HepG2 (cell line): ENCODE results near the gene POLG2. TPM values are rescaled to one million over a fixed set of nuclear protein-coding genes. Genes with fewer than 3 reads are reported as not detected.

Source experiments
- GATAD2A ChIP-seq: IDR thresholded peaks from 2 replicates; pipeline ENCODE4 v1.6.1; 2016
- KLF12 ChIP-seq: sonication (generic); formaldehyde crosslinking; IDR thresholded peaks from 2 replicates; pipeline ENCODE4 v1.4.0; 2020; ENCODE audit warnings: missing genetic modification reagents, borderline replicate concordance
- MIER3 ChIP-seq: IDR thresholded peaks from 2 replicates; pipeline ENCODE4 v1.6.1; 2016; ENCODE audit warnings: missing compliant biosample characterization, borderline replicate concordance
- NR2C2 ChIP-seq: sonication (generic); formaldehyde crosslinking; IDR thresholded peaks from 2 replicates; pipeline ENCODE4 v1.4.0; 2020; ENCODE audit warnings: missing genetic modification reagents, mild to moderate bottlenecking, moderate library complexity, borderline replicate concordance
- RXRA ChIP-seq: sonication (generic); formaldehyde crosslinking; IDR thresholded peaks from 2 replicates; pipeline ENCODE4 v1.5.1; 2020; ENCODE audit warnings: missing genetic modification reagents
- YEATS2 ChIP-seq: sonication (generic); formaldehyde crosslinking; IDR thresholded peaks from 2 replicates; pipeline ENCODE4 v1.4.0; 2020; ENCODE audit warnings: missing genetic modification reagents, borderline replicate concordance
- ZNF431 ChIP-seq: sonication (generic); formaldehyde crosslinking; IDR thresholded peaks from 2 replicates; pipeline ENCODE4 v1.9.0; 2022; ENCODE audit warnings: missing genetic modification reagents, low read depth, mild to moderate bottlenecking, borderline replicate concordance
- ZNF782 ChIP-seq: sonication (generic); formaldehyde crosslinking; IDR thresholded peaks from 2 replicates; pipeline ENCODE4 v1.4.0; 2020; ENCODE audit warnings: missing genetic modification reagents, mild to moderate bottlenecking, borderline replicate concordance
- ZNF83 ChIP-seq: sonication (generic); formaldehyde crosslinking; IDR thresholded peaks from 2 replicates; pipeline ENCODE4 v1.4.0; 2020; ENCODE audit warnings: missing genetic modification reagents, mild to moderate bottlenecking, borderline replicate concordance
- polyA plus RNA-seq, 8 experiments: library from polyadenylated mRNA; depleted of rRNA in 3 of 8; stranded (reverse) in 7 of 8; unstranded in 1 of 8; fragments of >200 nt; fragmentation: Illumina TruSeq in 4 of 8; extraction: Trizol in 4 of 8; gene quantifications; 2 replicates each; pipeline versions ENCODE4 v1.2.1 to v1.2.3, GENCODE V29; 2011 to 2016; ENCODE audit warnings: low read depth in 4 of 8, missing spikeins in 1 of 8, mixed read lengths in 1 of 8; ENCODE audit not compliant: insufficient read depth in 1 of 8
- total RNA-seq, 5 experiments: library from RNA; depleted of rRNA; stranded (reverse); fragments of >200 nt; fragmentation: Illumina TruSeq; extraction: Trizol; gene quantifications; 2 replicates each; pipeline ENCODE4 v1.2.3, GENCODE V29; 2016; ENCODE audit warnings: low read depth in 1 of 5
- TF ChIP-seq, protein P1 (sequence below): sonication (generic); formaldehyde crosslinking; IDR thresholded peaks from 2 replicates; pipeline ENCODE4 v1.5.0; 2020; ENCODE audit warnings: mild to moderate bottlenecking, missing genetic modification reagents
- TF ChIP-seq, protein P2 (sequence below): sonication (generic); formaldehyde crosslinking; IDR thresholded peaks from 2 replicates; pipeline ENCODE4 v1.4.0; 2020; ENCODE audit warnings: mild to moderate bottlenecking, missing genetic modification reagents
- TF ChIP-seq, protein P3 (sequence below): sonication (generic); formaldehyde crosslinking; IDR thresholded peaks from 2 replicates; pipeline ENCODE4 v1.8.1; 2022; ENCODE audit warnings: low read depth, mild to moderate bottlenecking, missing genetic modification reagents
- TF ChIP-seq, protein P4 (sequence below): sonication (generic); formaldehyde crosslinking; IDR thresholded peaks from 2 replicates; pipeline ENCODE4 v1.5.0; 2020; ENCODE audit warnings: missing genetic modification reagents
- TF ChIP-seq, protein P5 (sequence below): sonication (generic); formaldehyde crosslinking; IDR thresholded peaks from 2 replicates; pipeline ENCODE4 v1.4.0; 2020; ENCODE audit warnings: missing genetic modification reagents, mild to moderate bottlenecking, borderline replicate concordance

The POLG2 gene
- total and polyA plus RNA-seq, 2 of the 13 experiments (the other 11 are each of a cell fraction or from before 2014, with no cell fraction given), result 21.1 to 25.5 TPM

DNA sequence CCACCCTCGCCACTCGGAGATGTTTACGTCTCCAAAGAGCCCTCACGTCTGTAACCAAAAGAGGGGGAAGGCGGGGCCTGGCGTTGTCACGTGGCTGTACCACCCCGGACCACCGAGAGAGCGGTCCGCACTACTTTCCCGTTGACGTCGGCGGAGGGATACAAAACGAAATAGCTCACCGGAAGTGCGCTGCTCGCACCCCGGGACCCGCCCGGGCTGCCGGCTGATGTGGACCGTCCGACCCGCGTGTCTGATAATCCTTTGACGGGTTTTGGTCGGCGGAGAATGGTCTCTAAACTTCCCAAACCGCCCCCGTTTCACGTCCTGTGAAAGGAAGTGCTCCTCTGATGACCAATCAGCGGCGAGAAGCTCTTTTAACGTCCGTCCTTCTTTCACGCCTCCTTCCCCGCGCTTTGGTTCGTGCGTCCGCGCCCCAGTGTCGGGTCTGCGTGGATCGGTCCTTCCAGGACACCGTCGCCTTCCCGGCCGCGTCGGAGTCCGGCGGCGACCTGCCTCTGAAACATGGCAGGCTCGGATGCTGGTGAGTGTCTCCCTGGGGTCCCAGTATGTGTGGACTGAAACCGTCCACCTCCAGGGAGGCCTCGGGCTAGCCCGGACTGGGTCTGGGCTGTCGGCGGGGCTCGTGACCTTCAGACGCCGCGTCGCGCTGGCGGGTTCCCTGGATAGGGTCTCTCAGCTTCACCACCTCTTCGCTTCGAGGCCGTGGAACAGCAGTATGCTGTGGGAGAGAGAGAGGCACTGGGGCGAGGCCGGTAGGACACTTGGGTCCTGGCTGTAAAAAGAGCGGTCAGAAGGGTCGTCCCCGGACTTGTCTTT is 9.9 kb upstream of the POLG2 start, which contains the start of gene CEP95 (continued):
- TF ChIP-seq, protein P1, sequence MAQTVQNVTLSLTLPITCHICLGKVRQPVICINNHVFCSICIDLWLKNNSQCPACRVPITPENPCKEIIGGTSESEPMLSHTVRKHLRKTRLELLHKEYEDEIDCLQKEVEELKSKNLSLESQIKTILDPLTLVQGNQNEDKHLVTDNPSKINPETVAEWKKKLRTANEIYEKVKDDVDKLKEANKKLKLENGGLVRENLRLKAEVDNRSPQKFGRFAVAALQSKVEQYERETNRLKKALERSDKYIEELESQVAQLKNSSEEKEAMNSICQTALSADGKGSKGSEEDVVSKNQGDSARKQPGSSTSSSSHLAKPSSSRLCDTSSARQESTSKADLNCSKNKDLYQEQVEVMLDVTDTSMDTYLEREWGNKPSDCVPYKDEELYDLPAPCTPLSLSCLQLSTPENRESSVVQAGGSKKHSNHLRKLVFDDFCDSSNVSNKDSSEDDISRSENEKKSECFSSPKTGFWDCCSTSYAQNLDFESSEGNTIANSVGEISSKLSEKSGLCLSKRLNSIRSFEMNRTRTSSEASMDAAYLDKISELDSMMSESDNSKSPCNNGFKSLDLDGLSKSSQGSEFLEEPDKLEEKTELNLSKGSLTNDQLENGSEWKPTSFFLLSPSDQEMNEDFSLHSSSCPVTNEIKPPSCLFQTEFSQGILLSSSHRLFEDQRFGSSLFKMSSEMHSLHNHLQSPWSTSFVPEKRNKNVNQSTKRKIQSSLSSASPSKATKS (CRISPR knock-in tag), result peak; percentile 36; the same call in 1 of the 2 replicates
- peak; percentile 81; the same call in 1 of the 2 replicates for TF ChIP-seq MIER3 (CRISPR knock-in tag)
- TF ChIP-seq, protein P2, sequence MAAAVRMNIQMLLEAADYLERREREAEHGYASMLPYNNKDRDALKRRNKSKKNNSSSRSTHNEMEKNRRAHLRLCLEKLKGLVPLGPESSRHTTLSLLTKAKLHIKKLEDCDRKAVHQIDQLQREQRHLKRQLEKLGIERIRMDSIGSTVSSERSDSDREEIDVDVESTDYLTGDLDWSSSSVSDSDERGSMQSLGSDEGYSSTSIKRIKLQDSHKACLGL (CRISPR knock-in tag), result peak; percentile 88
- TF ChIP-seq, protein P3, sequence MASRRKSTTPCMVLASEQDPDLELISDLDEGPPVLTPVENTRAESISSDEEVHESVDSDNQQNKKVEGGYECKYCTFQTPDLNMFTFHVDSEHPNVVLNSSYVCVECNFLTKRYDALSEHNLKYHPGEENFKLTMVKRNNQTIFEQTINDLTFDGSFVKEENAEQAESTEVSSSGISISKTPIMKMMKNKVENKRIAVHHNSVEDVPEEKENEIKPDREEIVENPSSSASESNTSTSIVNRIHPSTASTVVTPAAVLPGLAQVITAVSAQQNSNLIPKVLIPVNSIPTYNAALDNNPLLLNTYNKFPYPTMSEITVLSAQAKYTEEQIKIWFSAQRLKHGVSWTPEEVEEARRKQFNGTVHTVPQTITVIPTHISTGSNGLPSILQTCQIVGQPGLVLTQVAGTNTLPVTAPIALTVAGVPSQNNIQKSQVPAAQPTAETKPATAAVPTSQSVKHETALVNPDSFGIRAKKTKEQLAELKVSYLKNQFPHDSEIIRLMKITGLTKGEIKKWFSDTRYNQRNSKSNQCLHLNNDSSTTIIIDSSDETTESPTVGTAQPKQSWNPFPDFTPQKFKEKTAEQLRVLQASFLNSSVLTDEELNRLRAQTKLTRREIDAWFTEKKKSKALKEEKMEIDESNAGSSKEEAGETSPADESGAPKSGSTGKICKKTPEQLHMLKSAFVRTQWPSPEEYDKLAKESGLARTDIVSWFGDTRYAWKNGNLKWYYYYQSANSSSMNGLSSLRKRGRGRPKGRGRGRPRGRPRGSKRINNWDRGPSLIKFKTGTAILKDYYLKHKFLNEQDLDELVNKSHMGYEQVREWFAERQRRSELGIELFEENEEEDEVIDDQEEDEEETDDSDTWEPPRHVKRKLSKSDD (CRISPR knock-in tag), result no peak
- TF ChIP-seq ZNF782 (CRISPR knock-in tag), result peak; percentile 80; the same call in 1 of the 2 replicates
- TF ChIP-seq NR2C2 (CRISPR knock-in tag), result peak; percentile 91
- peak; percentile 65 for TF ChIP-seq YEATS2 (CRISPR knock-in tag)
- TF ChIP-seq GATAD2A (CRISPR knock-in tag), result peak; percentile 71; the same call in 1 of the 2 replicates
- peak; percentile 93 for TF ChIP-seq KLF12 (CRISPR knock-in tag)
- TF ChIP-seq ZNF431, result 0 out of 2 replicates have a peak, but pooled peaks have one; percentile 15
- TF ChIP-seq, protein P4, sequence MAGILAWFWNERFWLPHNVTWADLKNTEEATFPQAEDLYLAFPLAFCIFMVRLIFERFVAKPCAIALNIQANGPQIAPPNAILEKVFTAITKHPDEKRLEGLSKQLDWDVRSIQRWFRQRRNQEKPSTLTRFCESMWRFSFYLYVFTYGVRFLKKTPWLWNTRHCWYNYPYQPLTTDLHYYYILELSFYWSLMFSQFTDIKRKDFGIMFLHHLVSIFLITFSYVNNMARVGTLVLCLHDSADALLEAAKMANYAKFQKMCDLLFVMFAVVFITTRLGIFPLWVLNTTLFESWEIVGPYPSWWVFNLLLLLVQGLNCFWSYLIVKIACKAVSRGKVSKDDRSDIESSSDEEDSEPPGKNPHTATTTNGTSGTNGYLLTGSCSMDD, result 0 out of 2 replicates have a peak, but pooled peaks have one; percentile 33
- TF ChIP-seq, protein P5, sequence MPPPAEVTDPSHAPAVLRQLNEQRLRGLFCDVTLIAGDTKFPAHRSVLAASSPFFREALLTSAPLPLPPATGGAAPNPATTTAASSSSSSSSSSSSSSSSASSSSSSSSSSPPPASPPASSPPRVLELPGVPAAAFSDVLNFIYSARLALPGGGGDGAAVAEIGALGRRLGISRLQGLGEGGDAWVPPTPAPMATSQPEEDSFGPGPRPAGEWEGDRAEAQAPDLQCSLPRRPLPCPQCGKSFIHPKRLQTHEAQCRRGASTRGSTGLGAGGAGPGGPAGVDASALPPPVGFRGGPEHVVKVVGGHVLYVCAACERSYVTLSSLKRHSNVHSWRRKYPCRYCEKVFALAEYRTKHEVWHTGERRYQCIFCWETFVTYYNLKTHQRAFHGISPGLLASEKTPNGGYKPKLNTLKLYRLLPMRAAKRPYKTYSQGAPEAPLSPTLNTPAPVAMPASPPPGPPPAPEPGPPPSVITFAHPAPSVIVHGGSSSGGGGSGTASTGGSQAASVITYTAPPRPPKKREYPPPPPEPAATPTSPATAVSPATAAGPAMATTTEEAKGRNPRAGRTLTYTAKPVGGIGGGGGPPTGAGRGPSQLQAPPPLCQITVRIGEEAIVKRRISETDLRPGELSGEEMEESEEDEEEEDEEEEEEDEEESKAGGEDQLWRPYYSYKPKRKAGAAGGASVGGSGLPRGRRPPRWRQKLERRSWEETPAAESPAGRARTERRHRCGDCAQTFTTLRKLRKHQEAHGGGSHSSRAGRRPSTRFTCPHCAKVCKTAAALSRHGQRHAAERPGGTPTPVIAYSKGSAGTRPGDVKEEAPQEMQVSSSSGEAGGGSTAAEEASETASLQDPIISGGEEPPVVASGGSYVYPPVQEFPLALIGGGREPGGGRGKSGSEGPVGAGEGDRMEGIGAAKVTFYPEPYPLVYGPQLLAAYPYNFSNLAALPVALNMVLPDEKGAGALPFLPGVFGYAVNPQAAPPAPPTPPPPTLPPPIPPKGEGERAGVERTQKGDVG (CRISPR knock-in tag), result peak; percentile 71
- peak; percentile 85; the same call in 1 of the 2 replicates for TF ChIP-seq ZNF83 (CRISPR knock-in tag)
- peak; percentile 77 for TF ChIP-seq RXRA
